GM19372 (cell line): ENCODE results near the gene ENPP7.

Experiments
- ATAC-seq: cut with Tn5 transposase; IDR thresholded peaks from one replicate; pipeline ENCODE4 v1.9.1; 2021; ENCODE audit warnings: mild to moderate bottlenecking, low read depth, moderate library complexity; ENCODE audit not compliant: unreplicated experiment

The ENPP7 gene

GRCh38 chr17:79702034-79702433, 28.7 kb upstream of the ENPP7 start:
- no peak for ATAC-seq

DNA sequence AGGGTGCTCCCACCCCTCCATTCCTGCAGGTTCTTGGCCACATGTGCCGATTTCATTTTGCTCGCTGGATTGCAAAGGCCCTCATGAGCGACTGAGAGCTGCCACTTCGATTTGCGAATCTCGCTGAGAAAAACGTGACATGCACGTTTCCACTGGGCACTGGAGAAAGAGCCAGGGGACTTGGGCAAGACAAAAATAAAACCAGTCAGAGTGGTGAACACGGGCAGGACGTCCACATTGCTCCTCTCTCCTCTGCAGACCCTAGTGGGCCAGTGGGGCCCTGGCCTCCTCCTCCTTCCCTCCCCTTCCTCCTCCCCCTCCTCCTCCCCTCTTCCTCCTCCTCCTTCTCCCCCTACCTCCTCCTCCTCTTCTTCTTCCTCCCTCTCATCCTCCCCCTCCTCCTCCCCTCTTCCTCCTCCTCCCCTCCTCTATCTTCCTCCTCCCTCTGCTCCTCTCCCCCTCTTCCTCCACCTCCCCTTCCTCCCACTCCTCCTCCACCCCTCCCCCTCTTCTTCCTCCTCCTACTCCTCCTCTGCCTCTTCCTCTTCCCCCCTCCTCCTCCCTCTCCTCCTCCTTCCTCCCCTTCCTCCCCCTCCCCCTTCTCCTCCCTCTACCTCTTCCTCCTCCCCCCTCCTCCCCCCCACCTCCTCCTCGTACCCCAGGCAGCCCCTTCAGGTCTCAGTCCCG, 28.1 kb upstream of the ENPP7 start:
- no peak for ATAC-seq

DNA sequence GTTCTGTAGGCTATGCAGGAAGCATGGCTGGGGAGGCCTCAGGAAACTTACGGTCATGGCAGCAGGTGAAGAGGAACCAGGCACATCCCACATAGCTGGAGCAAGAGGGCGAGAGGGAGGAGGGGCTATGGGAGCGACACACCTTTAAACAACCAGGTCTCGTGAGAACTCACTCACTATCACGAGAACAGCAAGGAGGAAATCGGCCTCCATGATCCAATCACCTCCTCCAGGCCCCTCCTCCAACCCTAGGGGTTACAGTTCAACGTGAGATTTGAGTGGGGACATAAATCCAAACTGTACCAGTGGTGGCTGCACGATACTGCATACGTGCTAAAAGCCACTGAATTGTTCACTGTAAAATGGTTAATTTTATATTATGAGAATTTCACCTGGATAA, 26.1 kb upstream of the ENPP7 start:
- no peak for ATAC-seq

DNA sequence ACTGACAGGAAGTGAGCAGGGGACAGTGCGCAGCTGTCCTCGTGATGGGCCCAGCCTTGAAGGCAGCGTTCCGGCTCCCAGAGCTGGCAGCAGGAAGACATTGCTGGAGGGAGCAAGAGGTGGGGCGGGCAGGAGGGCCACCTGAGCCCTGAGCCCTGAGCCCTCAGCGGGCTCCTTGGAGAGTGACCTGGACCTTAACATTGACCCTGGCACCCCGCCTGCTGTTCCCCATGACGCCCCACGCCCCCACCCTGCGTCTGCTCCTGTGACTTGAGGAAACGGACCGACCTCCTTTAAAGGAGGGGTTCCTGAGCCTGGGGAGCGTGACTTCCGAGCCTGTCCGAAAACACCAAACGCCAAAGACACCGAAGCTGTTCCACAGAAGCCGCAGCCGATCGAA, 25.1 kb upstream of the ENPP7 start:
- ATAC-seq, result no peak

GRCh38 chr17:79706931-79707850, 23.6 kb upstream of the ENPP7 start:
- ATAC-seq, result no peak

DNA sequence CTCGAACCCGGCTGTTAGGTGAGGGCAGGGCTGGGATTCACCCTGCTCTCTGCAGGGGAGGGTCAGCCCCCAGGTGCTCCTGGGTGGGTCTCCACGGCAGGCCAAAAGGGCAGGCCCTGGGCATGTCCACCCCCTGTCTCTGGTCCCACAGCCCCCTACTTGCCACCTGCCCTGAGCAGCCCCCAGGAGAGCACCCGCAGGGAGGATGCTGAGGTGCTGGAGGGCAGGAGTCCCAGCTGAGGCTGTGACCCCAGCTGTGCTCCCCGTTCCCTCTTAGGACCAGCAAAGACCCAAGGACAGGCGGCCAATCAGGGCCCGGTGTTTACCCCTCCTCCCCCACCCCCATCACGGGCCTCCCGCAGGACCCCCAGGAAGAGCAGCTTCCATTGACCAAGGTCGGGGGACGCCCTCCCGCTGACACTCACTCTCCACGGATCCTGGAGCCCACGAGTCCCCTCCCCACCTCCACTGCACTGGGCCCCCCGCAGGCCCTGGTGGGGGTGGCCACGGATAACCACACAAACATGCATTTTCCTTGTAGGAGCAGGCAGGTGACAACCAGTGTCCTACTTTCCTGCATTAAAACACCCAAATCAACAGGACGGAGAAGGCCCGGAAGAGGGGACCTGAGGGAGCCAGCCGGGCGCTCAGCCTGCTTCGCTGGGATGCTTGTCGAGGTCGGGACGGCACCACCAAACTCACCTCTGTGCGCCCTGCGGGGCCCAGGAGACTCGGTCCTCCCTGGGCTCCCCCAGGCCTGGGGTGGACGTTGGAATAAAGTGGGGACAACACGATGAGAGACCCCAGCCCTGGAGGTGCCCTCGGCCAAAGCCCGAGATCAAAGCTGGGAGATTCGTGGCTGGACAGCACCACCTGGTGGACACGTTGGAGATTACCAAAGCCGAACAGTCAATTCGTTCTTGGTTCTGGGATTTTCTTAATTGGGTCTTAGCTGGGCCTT, 22.5 kb upstream of the ENPP7 start:
- no peak for ATAC-seq

- no peak for ATAC-seq
These were observed 18.9 kb upstream of the ENPP7 start for GRCh38 chr17:79711715-79712305.

DNA sequence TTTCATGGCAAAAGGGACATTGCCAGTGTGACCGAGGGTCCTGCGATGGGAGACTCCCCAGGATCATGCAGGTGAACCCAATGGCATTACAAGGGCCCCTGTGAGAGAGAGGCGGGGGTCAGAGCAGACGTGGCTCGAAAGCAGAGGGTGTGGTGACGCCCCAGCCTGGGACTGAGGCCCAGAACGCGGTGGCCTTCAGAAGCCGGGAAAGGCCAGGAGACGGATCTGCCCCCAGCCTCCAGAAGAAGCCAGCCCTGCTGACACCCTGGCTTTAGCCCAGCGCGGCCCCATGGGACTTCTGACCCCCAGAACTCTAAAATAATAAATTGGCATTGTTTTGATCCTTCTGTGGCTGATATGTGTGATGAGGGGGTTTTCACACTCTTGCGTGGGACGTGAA, 17.4 kb upstream of the ENPP7 start:
- ATAC-seq, result no peak

- no peak for ATAC-seq
These were observed 16.3 kb upstream of the ENPP7 start for GRCh38 chr17:79714176-79715097.

- ATAC-seq, result no peak
These were observed 15.4 kb upstream of the ENPP7 start for GRCh38 chr17:79715098-79715942.

- ATAC-seq, result no peak
These were observed 14.6 kb upstream of the ENPP7 start for GRCh38 chr17:79715943-79716797.

GRCh38 chr17:79720705-79721292, 9.9 kb upstream of the ENPP7 start:
- no peak for ATAC-seq

GRCh38 chr17:79721993-79722671, 8.6 kb upstream of the ENPP7 start:
- ATAC-seq, result no peak

- no peak for ATAC-seq
These were observed 8.0 kb upstream of the ENPP7 start for GRCh38 chr17:79722787-79723186.

DNA sequence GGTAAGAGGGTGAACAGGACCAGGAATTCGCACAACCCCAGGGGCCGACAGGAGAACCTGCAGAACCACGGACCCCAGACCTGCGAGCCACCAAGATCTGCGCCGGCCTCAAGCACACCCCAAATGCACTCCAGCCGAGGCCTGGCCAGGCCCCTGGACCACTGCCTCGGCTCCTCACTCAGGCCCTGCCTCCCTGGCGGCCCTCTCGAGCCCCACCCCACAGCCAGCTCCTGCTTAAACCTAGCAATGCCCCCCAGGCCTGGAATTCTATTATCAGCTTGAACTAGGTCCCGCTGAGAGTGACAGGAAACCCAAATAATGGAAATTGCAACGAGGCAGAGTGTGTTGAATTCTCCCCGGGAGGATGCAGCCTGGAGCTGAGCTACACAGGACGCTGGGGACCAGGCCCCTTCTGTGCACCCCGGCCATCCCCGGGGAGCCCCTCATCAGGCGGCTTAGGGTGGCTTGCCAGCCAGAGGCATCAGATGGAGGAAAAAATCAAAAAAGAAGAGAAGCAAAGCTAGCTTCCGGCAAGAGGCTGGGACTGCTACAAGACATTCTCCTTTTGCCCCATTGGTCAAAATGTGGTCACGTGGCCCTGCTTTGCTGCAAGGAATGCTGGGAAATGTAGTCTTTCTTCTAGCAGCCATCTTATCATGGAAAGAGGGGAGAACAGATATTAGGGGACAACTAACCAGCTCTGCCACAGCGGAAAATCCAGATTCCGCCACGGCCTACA, 2.4 kb upstream of the ENPP7 start:
- peak; percentile 74 for ATAC-seq

GRCh38 chr17:79728908-79729471, 1.8 kb upstream of the ENPP7 start:
- no peak for ATAC-seq
